HG02840 (cell line): ENCODE data around the gene EFEMP2.

Experiments used
- ATAC-seq: cut with Tn5 transposase; IDR thresholded peaks from one replicate; pipeline ENCODE4 v1.9.1; 2021; ENCODE audit warnings: mild to moderate bottlenecking, moderate library complexity, moderate number of reproducible peaks; ENCODE audit not compliant: unreplicated experiment, low FRiP score

EFEMP2 gene

DNA sequence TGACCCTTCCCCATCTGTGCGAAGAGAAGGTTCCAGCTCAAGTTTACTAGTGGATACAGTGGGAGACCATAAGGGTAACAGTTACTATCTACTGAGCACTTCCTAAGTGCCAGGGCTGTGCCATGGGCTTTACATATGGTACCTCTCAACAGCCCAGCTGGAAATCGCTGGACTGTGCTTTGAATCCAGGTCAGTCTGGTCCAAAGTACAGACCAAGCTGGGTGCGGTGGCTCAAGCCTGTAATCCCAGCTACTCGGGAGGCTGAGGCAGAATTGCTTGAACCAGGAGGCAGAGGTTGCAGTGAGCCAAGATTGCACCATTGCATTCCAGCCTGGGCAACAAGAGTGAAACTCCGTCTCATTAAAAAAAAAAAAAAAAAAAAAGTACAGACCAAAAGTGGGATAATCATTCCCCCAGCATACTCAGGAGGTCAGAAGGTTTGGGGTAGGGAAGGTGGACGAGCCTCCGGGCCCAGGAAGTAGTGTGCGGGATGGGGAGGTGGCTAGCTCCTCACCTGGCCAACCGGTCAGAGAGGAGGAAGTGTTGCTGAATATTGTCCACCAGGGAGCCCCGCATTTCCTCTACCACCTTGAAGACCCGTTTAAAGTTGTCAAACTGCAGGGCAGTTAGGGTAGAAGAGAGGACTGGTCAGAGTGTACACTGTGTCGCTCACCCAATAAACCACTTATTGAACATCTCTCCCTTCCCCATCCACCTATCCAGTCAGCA, 13.4 kb upstream of the EFEMP2 start:
- ATAC-seq = no peak

DNA sequence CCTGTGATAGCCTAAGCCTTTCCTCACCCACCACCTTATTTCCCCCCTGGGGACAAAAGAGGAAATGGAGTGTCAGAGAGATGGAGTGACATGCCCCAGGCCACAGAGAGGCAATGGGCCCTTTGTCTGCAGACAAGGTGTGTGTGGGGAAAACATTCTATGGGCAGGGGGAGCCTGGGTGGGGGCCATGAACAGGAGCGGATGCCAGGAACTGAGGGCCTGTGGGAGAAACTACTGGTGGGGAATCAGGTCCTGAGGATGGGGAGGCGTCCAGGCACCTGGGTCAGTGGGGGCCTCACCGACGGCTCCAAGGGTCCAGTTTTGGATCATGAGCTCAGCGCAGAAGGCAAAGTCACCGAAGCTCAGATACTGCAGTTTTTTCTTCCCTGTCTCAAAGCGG, 12.6 kb upstream of the EFEMP2 start:
- ATAC-seq = no peak

DNA sequence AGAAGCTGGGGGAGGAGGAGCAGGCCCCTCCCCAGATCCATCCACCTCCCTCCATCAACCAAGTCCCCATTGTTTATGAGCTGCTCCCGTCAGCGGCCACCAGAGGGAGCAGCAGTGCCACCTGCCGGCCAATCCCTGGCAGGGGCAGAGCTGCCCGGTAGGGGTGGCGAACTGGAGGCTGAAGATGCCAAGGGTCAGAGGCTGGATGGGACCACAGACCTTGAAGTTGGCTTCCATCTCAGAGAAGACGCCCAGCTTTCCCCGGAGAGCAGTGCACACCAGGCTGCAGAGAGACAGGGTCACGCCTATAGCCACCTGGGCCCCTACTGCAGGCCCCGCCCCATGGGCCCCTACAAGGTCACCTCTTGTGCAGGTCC, 12.1 kb upstream of the EFEMP2 start:
- ATAC-seq = no peak

DNA sequence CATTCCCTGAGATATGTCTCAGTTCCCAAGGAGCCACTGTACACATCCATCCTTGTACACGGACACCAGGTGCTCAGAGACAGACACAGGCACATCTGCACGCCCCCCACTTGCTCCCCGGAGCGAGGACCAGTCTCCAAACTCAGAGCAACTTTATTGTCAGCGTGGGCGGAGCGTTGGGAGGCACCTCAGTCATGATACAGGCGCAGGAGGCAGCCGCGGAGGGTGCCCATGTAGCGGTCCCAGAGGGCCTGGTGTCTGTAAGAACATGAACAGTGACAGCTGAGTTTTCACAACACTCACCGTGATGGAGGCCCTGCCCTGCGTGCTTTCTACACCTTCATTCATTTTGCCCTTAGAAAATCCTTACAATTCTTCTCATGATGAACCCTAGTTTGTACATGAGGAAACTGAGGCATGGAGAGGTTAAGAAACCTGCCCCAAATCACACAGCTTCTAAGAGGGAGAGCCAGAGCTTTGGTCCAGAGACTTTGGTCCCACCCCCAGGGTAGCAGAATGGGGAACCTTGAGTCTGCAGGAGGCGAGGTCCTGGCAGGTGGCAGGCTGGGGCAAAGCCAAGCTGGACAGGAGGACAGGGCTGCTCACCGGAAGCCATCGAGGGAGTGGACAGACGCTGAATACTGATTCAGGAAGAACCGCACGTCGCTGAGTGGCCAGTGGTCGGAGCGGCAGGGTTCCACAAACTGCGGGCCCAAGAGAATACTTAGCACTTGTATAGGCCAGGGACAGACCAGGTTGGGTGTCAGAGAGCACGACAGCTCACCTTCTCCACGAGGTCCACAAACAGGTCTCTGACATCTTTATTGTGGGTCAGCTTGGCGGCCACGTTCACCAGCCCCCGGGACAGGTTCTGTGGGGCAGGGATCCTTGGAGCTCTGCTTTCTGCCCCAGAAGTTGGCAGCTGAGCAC, 11.5 kb upstream of the EFEMP2 start:
- ATAC-seq = no peak

DNA sequence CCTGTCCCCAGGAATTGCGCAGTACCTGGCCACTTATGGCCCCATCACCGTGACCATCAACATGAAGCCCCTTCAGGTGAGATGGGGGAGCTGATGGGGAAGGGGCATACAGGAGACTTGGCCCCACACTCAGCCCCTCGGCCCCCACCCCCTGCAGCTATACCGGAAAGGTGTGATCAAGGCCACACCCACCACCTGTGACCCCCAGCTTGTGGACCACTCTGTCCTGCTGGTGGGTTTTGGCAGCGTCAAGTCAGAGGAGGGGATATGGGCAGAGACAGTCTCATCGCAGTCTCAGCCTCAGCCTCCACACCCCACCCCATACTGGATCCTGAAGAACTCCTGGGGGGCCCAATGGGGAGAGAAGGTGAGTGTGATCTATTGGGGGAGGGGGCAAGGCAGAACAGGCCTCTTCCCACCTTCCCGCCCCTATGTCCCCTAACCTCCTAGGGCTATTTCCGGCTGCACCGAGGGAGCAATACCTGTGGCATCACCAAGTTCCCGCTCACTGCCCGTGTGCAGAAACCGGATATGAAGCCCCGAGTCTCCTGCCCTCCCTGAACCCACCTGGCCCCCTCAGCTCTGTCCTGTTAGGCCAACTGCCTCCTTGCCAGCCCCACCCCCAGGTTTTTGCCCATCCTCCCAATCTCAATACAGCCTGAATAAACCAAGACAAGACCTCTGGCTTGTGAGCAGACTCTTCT, 10.6 kb upstream of the EFEMP2 start:
- no peak for ATAC-seq

DNA sequence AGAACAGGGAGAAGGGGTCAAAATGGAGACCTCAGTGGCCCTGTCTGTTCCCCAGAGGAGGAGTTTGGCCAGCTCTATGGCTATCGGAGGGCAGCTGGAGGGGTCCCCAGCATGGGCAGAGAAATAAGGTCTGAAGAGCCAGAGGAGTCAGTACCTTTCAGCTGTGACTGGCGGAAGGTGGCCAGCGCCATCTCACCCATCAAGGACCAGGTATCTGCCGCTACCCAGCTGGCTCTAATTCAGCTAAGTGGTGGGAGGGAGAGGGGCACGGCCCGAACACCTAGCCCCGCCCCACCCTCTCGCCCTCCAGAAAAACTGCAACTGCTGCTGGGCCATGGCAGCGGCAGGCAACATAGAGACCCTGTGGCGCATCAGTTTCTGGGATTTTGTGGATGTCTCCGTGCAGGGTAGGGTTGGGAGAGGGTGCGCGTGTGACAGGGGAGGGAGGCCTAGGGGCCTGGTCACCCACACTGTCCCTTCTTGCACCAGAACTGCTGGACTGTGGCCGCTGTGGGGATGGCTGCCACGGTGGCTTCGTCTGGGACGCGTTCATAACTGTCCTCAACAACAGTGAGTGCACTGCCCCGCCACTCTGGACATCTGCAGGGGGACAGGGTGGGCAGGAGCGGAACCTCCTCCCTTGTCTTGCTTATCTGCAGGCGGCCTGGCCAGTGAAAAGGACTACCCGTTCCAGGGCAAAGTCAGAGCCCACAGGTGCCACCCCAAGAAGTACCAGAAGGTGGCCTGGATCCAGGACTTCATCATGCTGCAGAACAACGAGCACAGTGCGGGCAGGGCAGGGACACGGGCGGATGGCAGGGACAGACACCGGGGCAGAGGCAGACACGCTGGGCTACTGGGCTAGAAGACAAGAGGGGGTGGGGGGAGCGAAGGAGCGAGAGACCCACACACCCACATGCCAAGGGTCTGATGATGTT, 9.8 kb upstream of the EFEMP2 start:
- no peak for ATAC-seq

DNA sequence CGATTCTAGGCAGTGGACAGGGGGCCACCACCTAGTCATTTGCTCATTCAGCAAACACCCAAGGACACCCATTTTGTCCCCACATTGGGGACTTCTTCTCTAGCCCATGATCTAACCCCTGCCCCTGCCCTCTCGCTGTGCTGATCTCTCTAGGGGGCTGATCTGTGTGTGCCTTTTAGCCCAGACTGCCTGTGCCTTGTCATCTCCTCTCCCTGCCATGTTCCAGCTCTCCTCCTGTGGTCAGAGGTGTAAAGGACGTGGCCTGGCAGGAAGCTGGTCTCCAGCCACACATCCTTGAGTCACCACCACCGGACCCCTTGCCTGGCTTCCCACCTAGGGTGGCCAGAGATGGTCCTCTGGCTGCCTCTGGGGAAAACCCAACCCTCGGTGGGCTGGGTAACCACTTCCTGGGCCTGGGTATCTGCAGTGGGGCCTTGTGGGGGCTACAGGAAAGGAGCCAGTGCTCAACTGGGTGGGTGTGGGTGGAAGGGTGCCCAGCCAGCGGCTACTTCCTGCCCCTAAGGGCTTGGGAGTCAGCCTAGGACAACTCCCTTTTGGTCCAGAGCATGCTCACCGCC, 8.3 kb upstream of the EFEMP2 start:
- ATAC-seq = no peak

DNA sequence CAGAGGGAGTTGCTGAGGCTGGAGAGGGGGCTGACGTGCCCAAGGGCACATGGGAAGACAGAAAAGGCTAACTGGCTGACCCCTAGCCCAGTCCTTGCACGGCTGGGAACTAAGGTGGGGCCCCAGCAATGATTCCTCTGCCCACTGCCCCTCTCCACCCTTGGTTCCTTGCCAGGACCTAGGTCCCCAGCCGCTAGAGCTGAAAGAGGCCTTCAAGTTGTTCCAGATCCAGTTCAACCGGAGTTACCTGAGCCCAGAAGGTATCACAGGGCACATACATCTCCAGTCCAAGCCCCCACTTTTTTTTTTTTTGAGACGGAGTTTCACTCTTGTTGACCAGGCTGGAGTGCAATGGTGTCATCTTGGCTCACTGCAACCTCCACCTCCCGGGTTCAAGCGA, 7.4 kb upstream of the EFEMP2 start:
- ATAC-seq = no peak

DNA sequence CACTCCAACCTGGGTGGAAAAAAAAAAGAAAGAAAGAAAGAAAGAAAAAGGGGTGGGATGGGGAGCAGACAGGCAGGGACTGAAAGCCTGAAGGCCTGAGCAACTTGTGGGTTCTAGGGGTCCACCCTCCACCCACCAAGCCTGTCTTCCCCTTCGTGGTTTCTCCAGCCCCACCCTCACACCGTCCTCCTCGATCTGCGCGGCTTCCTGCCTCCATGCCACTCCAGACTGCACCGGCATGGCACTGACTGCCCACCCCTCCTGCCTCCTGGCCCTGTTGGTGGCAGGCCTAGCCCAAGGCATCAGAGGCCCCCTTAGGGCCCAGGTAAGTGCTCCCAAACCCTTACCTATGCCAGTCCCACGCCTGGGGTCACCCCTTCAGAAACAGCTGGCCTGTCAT, 7.0 kb upstream of the EFEMP2 start, which contains the start of gene CTSW:
Gene CTSW, plus strand, starts transcription at position 221 of the 400 bp plus-strand sequence. Its CDS starts 18 bp downstream, at position 239.
- ATAC-seq = no peak

DNA sequence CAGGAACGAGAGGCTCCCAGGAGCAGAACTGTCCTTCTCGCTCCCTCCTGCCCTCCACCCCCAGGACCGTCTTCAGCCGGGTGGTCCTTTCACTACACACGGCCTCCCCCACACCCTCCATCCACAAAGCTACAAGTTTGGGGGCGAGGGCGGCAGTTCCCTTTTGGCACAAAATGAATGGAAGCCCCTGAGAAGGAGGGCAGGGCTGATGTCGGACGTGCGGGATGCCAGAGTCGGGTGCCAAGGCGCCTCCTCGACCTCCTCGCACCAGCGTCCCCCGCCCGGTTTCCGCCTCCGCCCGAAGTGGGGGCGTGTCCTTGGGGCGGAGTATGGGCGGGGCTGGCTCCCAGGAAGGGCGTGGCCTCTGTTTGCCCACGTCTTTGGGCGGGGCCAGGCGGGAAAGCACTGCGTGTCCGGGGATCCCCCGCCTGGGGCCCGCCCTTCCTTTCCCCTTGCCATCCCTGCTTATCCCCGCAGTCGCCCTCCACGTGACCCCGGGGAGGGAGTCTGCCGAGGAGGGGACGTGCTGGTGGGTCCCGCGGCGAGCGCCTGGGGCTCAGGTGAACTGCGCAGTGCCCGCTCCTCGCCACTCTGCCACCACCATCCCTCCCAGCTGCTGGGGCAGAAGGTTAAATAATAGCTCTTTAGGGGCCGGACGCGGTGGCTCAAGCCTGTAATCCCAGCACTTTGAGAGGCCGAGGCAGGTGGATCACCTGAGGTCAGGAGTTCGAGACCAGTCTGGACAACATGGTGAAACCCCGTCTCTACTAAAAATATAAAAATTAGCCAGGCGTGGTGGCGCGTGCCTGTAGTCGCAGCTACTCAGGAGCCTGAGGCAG, 937 bp upstream of the EFEMP2 start:
- peak; percentile 78 for ATAC-seq

DNA sequence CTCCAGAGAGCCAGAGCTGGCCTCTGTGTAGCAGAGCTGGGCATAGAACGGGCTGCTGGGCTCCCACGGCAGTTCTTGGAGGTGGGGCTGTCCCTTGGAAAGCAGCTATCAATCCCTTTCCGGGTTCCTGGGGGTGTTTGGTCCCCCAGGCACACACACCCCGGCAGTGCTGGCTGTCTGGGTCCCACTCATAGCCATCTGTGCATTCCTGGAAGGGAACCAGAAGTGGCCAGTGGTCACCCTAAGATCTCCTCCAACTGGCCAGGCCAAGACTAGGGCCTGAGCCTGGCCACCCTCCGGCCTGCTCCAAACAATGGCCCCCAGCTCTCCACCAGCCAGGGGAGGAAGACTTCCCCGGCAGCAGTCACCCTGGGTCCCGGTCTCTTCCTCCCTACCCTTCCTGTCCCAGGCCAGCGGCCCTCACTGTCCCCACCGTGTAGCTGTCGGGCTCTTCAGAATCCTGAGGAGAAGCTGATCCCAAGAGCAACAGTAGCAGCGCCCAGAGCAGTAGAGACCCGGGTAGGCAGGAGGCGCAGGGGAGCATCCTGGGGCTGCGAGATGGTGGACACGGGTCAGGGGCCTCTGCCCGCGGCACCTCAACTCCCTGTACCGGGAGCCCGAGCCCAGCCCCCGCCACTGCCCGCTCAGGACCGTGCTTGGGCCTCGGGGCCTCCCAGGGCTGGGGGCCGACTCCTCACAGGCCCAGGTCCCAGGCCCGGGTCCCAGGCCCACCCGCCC, 620 bp downstream of the EFEMP2 start:
- no peak for ATAC-seq

DNA sequence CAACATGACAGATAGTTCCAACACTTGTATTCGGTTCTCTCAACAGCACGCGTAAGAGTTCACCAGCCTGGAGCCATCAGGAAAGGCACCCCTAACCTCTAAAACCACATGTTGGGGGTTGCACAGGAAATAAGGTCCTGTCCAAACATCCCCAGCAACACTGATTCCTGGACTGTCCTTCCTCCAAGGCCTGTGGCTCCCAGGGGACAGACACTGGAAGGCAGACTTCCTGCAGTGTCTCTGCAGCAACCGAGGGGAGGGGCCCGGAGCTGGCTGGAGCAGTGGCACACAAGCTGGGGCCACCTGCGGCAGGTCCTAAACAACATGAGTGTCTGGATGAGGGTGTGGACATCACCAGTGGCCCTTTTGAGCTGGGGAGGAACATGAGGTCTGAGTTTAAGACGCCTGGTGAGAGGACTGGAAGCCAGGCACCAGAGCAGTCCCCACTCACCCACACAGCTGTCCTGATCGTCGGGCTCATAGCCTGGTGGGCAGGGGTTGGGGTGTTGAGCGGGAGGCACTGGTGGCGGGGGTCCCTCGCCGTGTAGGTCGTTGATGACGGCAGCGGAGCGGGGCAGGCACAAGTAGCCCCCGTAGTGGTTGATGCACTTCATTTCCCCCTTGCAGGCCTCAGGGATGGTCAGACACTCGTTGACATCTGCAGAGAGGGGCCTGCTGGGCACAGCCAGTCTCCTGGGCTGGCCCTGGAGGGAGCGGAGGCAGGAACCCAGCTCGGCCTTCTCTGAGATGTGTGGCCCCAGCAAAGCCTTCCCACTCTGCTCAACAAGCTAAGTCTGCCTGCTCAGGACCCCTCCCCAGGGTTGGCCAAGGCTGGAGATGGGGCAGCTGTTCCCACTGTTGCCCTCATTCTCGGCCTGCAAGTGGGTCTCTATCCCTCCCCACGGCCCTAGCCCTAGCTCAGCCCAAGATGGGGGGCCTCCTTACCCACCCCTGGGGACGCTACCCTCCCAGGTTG, 1.6 kb downstream of the EFEMP2 start:
- ATAC-seq = no peak

DNA sequence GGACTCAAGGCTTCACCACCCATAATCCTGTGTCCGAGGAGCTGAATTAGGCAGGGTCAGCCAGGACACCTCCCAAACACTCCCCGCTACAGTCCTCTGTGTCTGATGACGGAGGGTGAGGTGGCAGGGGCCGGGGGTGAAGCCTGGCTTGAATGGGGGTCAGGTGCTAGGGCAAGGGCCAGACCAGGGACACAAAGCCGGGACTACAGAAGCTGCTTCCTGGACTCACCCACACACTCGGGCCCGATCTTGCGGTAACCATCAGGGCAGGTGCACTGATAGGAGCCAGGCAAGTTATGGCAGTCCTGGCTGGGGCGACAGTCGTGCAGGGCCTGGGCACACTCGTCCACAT, 2.3 kb downstream of the EFEMP2 start:
- no peak for ATAC-seq

DNA sequence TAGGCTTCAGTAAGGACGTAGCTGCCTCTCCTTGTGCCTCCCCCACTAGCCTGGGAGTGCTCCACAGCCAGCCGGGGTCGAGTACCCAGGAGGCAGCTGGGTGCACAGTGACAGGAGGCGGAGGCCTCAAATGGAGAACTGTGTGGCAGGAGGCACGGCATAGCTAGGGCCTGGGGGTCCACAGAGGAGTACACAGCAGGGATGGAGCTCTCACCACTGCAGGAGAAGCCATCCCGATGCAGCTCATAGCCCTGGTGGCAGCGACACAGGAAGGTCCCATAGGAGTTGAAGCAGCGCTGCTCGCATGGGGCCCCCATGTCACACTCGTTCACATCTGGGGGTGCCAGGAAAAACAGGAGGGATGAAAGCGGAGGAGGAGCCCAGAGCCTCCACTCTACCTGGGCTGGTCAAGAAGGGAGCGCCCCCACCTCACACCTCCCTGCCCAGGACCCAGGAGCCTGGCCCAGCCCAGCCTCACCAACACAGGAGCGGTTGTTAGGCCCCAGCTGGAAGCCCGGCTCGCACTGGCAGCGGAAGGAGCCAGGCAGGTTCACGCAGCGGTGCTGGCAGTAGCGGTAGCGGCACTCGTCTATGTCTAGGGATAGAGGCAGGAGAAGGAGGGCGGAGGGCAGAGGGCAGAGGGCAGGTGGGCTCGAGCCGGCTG, 2.8 kb downstream of the EFEMP2 start:
- no peak for ATAC-seq

DNA sequence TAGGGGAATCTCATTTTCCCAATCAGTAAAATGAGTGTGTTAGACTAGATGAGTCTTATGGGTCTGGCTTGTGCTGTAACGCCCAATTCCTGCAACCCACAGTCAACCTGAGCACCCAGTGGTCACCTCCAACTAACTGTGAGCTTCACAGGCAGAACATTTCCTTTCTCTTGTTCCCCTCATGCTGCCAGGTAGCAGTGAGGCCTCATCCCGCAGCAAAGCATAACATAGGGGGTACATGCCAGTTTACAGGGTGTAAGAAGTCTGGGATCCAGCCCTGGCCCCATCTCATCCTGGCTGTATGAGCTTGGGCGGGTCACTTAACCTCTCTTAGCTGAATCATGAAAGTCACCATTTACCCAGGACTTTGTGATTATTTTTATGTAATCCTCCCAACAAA, 3.7 kb downstream of the EFEMP2 start:
- ATAC-seq = no peak

DNA sequence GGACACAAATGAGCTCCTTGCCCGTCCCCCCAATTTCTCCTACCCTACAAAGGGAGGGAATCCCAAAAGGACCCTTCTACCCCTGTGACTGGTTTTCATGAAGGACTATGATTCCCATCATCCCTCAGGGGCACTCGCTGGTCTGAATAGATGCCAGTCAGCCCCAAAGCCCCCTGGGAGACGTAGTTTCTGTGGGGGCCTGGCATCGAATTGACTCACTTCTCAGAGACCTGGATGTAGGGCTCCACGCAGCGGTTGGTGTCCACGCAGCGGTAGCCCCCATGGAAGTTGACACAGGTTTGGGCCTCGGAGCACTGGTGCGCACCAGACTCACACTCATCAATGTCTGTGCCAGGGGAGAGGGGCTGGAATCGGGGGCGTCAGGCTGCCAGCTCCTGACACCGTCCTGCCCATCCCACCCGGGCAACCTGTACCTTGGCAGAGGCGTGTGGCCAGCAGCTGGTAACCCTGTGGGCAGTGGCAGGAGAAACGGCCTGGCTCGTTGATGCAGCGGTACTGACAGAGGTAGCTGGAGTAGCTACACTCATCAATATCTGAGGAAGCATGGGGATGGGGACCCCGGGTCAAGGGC, 4.4 kb downstream of the EFEMP2 start:
- no peak for ATAC-seq
